ENCODE results near the gene CASTOR1.

The CASTOR1 gene

DNA sequence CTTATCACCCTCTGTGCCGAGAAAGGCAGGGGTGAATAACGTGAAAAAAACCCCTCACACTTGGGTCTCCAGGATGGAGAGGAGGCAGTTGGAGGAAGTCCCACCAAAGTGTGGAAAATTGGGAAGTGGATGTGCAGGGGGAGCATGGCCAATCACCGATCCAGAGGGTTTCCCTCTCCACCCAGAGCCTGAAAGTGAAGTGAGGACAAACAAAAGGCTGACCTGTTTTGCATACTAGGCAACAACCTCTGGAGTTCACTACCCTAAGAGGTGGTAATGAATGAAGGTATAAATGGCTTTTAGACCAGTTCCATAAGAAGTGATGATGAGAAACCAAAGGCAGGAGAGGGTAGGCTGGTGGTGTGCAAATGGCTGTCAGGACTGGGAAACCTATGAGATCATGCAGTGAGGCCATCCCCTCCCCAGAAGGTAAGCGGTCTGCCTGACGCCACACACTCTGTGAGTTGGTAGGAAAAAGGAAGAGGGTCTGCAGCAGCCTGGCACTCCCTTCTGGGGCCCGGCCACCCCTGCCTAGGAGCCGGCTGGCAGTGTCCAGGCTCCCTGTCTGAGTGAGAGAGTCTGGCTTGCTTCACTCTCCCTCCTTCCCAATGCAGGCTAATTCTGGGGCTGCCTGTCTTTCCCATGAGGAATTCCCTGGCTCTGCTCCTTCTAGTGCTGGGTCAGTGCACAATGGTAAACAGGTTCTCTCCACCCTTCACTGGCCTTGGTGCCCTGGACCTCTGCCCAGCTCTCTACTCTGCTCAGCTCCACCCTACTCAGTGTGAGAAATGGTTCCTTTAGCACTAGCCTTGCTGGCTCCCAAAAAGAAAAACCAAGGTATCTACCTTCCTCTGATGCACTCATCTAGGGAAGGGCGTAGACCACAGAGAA, 21.8 kb upstream of the CASTOR1 start:
- TF ChIP-seq GATA3 (IDR thresholded peaks at IDR 0.05; ENCODE audit: low read depth, low read length), result no peak

DNA sequence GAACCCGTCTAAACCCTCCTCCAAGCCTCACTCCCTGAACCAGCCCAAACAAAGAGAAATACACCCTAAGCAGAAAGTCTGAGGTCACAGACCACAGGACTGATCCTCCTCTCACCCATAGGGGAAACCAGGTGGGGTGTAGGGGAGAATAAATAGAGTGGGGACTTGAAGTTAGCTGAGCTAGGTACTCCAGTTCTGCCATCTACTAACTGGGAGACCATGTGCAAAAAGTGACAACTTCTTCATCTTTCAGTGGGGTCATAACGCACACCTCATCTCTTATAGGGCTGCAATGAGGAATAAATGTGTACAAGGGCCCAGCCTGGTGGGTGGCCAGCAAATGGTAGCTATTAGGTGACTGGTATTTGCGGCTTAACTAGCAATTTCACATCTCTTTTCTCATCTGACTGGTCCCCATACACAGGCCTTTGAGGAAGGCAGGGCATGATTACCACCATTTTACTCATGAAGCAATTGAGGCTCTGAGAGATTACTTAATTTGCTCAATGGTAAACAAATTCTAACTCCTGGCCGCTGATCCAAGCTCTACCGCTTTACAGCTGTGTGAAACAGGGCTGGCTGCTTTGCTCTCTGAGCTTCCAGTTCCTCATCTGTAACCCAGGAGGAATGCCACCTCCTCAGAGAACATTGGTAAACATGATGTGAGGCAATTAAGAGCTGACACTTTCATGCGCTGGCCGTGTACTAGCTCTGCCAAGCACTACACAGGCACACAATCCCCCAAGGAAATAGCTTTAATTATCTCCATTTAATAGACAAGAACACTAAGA, 20.8 kb upstream of the CASTOR1 start:
- TF ChIP-seq GATA2 (IDR thresholded peaks at IDR 0.05; ENCODE audit: low read depth, low read length), result no peak
- no peak for TF ChIP-seq GATA3 (IDR thresholded peaks at IDR 0.05; ENCODE audit: low read depth, low read length)

DNA sequence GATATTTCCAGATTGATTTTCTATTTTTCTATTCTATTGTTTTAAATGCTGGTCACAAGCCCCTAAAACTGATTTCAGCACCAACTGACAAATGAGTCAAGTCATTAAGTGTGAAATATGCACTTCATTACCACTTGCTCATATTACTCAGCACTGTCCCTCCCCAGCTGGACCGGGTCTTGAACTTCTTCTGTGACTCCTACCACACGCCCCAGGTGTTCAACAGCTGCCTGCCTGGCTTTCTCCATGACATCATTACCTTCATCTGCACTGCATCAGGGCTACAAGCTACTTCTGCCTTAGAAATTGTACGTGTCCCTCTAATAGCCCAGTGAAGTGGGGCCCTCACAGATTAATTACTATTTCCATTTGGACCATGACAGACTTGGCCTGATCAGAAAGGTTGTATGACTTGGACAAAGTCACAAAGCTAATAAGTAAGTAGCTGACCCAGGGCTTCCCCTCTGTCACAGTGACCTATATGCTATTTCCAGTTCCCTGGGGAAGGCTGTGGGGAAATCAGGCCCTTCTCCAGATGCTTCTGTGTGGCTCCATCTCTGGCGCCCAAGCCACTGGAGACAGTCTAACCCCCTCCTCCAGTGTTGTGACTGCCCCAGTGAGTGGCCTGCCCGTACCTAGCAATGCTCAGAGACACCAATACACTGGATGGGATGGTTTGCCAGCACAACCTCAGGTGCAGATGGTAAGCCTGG, 19.4 kb upstream of the CASTOR1 start:
- TF ChIP-seq GATA3 (IDR thresholded peaks at IDR 0.05; ENCODE audit: low read depth, low read length), result no peak
- TF ChIP-seq GATA2 (IDR thresholded peaks at IDR 0.05; ENCODE audit: low read depth, low read length), result no peak

GRCh38 chr22:30308093-30308492, 18.8 kb upstream of the CASTOR1 start:
- no peak for TF ChIP-seq GATA3 (IDR thresholded peaks at IDR 0.05; ENCODE audit: low read depth, low read length)
- no peak for TF ChIP-seq GATA2 (IDR thresholded peaks at IDR 0.05; ENCODE audit: low read depth, low read length)

- no peak for TF ChIP-seq GATA3 (IDR thresholded peaks at IDR 0.05; ENCODE audit: low read depth, low read length)
- TF ChIP-seq GATA2 (IDR thresholded peaks at IDR 0.05; ENCODE audit: low read depth, low read length), result no peak
Observed at GRCh38 chr22:30307041-30307574, 17.8 kb upstream of the CASTOR1 start.

- TF ChIP-seq GATA2 (IDR thresholded peaks at IDR 0.05; ENCODE audit: low read depth, low read length) (no peak), GATA3 (IDR thresholded peaks at IDR 0.05; ENCODE audit: low read depth, low read length) (no peak)
Observed at GRCh38 chr22:30306627-30307011, 17.3 kb upstream of the CASTOR1 start.

DNA sequence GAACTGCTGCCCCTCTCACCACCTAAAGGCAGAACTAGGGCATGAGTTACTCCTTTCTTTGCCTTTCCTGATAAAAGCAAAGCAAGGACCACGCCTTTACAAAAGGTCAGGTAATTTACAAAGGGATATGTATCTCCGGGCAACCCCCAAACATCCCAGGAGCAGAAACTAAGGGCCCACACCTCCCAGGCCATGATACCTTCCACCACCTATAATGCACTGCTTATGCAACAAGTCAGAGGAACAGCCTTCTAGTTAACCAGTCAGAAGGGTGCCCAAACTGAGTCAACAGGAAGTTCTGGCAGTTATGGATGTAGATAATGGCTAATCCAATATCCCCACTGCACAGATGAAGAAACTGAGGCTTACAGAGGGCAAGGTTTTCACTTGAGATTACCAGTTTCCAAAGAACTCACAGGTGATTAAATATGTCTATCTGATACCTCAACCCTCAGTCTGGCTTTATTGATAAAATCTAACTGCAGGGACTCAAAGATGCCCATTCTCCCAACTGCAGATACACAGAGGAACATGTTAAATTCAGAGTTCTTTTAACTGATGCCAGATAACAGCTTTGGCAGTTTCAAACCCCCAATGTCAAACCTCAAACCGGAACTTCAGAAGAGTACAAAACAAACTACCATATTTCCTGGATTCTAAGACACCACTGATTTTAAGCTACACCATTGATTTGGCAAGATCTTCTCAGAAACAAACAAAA, 16.8 kb upstream of the CASTOR1 start:
- TF ChIP-seq GATA3 (IDR thresholded peaks at IDR 0.05; ENCODE audit: low read depth, low read length) (no peak), GATA2 (IDR thresholded peaks at IDR 0.05; ENCODE audit: low read depth, low read length) (no peak)

DNA sequence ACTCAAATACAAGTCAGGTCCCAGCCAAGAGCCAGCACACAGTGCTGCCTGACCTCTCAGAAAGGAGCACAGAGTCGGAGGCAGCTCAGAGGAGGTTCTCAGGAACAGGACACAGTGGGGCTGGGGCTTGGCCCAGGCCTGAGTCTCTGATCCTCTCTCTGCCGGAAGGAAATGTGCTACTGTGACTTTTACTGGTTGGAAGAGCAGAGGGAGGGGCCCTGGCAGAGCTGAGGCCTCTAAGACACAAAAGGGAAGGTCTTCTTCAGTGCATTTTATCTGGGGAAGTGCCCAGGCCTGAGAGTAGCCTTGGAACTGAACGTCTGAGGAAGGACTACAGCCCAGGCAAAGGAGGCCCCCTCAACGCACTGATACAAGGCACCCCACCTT, 16.2 kb upstream of the CASTOR1 start:
- TF ChIP-seq GATA3 (IDR thresholded peaks at IDR 0.05; ENCODE audit: low read depth, low read length), result no peak
- TF ChIP-seq GATA2 (IDR thresholded peaks at IDR 0.05; ENCODE audit: low read depth, low read length), result no peak

- TF ChIP-seq GATA2 (IDR thresholded peaks at IDR 0.05; ENCODE audit: low read depth, low read length) (no peak), GATA3 (IDR thresholded peaks at IDR 0.05; ENCODE audit: low read depth, low read length) (no peak)
Observed at GRCh38 chr22:30304495-30305244, 15.4 kb upstream of the CASTOR1 start.

DNA sequence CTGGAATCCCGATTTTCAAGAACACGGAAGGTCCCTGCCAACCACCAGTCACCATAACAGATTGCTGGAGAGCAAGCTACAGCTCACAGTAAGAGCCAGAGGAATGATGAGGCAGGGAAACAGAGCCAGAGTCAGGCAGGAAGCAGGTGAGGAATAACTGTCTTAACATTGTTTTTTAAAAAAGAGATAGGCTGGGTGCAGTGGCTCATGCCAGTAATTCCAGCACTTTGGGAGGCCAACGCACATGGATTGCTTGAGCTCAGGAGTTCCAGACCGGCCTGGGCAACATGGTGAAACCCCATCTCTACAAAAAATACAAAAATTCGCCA, 13.5 kb upstream of the CASTOR1 start:
- TF ChIP-seq GATA3 (IDR thresholded peaks at IDR 0.05; ENCODE audit: low read depth, low read length), result no peak
- no peak for TF ChIP-seq GATA2 (IDR thresholded peaks at IDR 0.05; ENCODE audit: low read depth, low read length)

GRCh38 chr22:30301995-30302809, 12.9 kb upstream of the CASTOR1 start:
- no peak for TF ChIP-seq GATA2 (IDR thresholded peaks at IDR 0.05; ENCODE audit: low read depth, low read length)
- TF ChIP-seq GATA3 (IDR thresholded peaks at IDR 0.05; ENCODE audit: low read depth, low read length), result no peak

DNA sequence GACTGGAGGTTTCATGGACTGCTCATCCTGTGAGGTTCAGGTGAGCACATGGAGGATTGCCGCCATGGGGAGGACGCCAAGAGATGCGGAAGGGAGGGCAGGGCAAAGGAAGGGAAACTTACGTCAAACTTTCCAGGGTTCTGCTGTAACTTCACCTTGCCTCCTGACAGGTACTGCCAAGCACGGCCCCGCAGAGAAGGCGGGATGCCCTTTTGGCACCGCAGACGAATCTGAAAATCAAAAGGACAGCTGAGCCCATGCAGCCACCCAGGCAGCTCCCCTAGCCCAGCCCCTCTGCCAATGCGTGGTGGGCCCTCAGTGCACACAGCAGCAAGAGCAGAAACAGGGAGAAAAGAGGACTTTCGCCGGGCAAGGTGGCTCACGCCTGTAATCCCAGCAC, 10.0 kb upstream of the CASTOR1 start:
- TF ChIP-seq GATA2 (IDR thresholded peaks at IDR 0.05; ENCODE audit: low read depth, low read length), result no peak
- no peak for TF ChIP-seq GATA3 (IDR thresholded peaks at IDR 0.05; ENCODE audit: low read depth, low read length)
